Measurements from ENCODE around the gene TGFBI.

DNA sequence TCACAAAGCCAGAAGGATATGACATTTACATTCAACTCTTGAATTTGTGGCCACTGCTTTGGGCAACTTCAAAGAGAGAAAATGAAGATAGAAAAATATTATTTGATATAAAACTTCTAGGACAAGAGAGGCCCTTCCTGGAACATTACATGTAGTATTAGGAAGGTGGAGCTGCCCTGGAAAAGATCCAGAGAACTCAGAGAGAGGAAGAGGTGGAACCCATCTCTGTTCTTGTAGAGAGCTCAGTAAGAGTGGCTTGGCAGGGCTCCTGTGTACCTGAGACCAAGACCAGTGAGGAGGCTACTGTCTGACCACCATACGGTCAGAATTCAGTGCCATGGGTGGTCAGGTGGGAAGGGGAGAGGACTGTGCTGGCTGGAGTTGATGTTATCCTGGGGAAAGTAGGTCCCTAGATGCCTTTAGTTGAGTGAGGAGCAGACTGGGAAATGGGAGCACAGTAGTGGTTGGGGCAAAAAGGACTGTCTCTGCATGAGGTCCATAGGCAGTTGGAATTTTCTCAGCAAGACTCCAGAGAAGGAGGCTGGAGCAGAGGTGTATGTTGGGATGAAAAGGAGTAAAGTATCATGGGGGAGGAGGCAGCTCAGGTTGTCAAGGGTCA, 7.6 kb downstream of the TGFBI start:
- TF ChIP-seq, protein P1, sequence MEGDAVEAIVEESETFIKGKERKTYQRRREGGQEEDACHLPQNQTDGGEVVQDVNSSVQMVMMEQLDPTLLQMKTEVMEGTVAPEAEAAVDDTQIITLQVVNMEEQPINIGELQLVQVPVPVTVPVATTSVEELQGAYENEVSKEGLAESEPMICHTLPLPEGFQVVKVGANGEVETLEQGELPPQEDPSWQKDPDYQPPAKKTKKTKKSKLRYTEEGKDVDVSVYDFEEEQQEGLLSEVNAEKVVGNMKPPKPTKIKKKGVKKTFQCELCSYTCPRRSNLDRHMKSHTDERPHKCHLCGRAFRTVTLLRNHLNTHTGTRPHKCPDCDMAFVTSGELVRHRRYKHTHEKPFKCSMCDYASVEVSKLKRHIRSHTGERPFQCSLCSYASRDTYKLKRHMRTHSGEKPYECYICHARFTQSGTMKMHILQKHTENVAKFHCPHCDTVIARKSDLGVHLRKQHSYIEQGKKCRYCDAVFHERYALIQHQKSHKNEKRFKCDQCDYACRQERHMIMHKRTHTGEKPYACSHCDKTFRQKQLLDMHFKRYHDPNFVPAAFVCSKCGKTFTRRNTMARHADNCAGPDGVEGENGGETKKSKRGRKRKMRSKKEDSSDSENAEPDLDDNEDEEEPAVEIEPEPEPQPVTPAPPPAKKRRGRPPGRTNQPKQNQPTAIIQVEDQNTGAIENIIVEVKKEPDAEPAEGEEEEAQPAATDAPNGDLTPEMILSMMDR (IDR thresholded peaks at IDR 0.05; ENCODE audit: insufficient read depth, low read length, poor library complexity, severe bottlenecking) = no peak
- TF ChIP-seq EZH2phosphoT487 (conservative IDR thresholded peaks at IDR 0.05; ENCODE audit: low read length) = no peak

Data from SU-DHL-6 (cell line).